Measurements from ENCODE around the gene PTH1R.

GRCh38 chr3:46862369-46863025, 15.0 kb upstream of the PTH1R start:
- TF ChIP-seq EP300 (IDR thresholded peaks at IDR 0.05; ENCODE audit: borderline replicate concordance) (no peak), YY1 (IDR thresholded peaks at IDR 0.05; ENCODE audit: low read depth) (no peak), FOXM1 (IDR thresholded peaks at IDR 0.05; ENCODE audit: borderline replicate concordance, low read depth) (no peak), NFIC (IDR thresholded peaks at IDR 0.05) (no peak), CREB1 (IDR thresholded peaks at IDR 0.05; ENCODE audit: low read depth) (no peak), REST (IDR thresholded peaks at IDR 0.05; ENCODE audit: low read depth) (no peak), ZBTB7A (IDR thresholded peaks at IDR 0.05; ENCODE audit: low read depth) (no peak)

Measured in Ishikawa (cell line).